GM12875 (cell line): ENCODE measurements around the gene PPM1L.

Source experiments
- H3K4me3 ChIP-seq: one replicate; pipeline ENCODE4 v1.5.1; 2011; ENCODE audit warnings: low read depth, low read length, control low read depth
- TF ChIP-seq, protein P1 (sequence below): IDR thresholded peaks from 2 replicates; pipeline ENCODE4 v1.5.1; 2011; ENCODE audit warnings: low read depth, mild to moderate bottlenecking, control low read depth, inconsistent platforms, low read length, moderate library complexity, borderline replicate concordance; ENCODE audit not compliant: insufficient read depth

Gene PPM1L

DNA sequence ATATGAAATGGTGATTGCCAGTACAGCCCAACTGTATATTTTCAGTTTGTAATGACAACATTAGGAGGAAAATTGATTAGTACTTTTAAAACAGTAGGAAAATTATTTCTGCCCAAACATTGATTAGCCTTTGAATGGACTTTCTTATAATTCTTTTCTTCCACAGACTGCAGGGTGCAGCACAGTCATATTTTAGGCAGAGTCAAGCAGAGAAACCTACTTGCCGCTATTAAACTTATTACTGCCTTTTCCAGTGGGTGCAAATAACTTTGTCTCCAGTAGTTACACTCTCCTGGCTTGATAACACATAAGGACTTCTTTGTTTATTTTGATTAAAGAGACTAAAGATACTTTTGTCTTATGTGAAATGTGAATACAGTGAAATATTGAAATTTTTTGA is 85.4 kb downstream of the PPM1L start:
- H3K4me3 ChIP-seq = no peak overlapping the region

GRCh38 chr3:160842021-160843005 is 86.3 kb downstream of the PPM1L start:
- TF ChIP-seq, protein P1, sequence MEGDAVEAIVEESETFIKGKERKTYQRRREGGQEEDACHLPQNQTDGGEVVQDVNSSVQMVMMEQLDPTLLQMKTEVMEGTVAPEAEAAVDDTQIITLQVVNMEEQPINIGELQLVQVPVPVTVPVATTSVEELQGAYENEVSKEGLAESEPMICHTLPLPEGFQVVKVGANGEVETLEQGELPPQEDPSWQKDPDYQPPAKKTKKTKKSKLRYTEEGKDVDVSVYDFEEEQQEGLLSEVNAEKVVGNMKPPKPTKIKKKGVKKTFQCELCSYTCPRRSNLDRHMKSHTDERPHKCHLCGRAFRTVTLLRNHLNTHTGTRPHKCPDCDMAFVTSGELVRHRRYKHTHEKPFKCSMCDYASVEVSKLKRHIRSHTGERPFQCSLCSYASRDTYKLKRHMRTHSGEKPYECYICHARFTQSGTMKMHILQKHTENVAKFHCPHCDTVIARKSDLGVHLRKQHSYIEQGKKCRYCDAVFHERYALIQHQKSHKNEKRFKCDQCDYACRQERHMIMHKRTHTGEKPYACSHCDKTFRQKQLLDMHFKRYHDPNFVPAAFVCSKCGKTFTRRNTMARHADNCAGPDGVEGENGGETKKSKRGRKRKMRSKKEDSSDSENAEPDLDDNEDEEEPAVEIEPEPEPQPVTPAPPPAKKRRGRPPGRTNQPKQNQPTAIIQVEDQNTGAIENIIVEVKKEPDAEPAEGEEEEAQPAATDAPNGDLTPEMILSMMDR = no peak
- no peak overlapping the region for H3K4me3 ChIP-seq

More for the DNA sequence above, 85.4 kb downstream of the PPM1L start:
- TF ChIP-seq, protein P1 = no peak

DNA sequence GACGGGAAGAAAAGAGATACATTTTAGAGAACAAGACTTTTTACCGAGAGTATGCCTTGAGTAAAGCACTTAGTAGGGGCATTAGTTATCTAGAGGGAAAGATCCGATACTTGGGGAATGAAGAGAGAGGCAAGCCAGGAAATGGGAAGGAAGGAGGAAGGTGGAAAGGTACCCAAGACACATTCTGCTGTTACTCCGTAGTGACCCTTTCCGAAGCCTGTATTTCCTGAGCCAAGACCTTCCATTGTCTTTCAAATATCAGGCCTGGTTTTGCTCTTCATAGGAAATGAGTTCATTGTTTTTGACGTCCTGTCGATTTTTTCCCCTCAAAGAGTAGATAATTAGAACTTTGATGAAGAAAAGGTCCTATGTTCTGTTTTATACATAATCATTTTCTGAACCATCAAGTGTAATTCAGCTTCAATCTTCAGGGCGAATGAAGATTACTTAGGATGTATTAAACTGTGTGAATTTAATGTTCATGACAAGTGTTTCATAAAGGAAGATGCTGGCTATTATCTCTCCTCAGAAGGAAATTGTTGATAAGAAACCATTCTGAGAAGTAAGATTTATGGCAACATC is 95.7 kb downstream of the PPM1L start:
- no peak overlapping the region for H3K4me3 ChIP-seq
- TF ChIP-seq, protein P1 = no peak

- no peak overlapping the region for H3K4me3 ChIP-seq
- TF ChIP-seq, protein P1 = no peak
These were observed 96.8 kb downstream of the PPM1L start for GRCh38 chr3:160852856-160853255.

- no peak overlapping the region for H3K4me3 ChIP-seq
- TF ChIP-seq, protein P1 = no peak
These were observed 100.4 kb downstream of the PPM1L start for GRCh38 chr3:160856450-160856849.

- TF ChIP-seq, protein P1 = no peak
- H3K4me3 ChIP-seq = no peak overlapping the region
These were observed 101.6 kb downstream of the PPM1L start for GRCh38 chr3:160857476-160858119.
